COR-L47 (cell line): Measurements from ENCODE around the gene GABBR2.

Experiments used
- DNase-seq: peaks from one replicate; lab custom pipeline; 2025; lab: John Stamatoyannopoulos, UW

GABBR2 gene

GRCh38 chr9:98569491-98569890 lies 139.2 kb downstream of the GABBR2 start:
- no peak for DNase-seq

GRCh38 chr9:98568909-98569469 lies 139.7 kb downstream of the GABBR2 start:
- no peak for DNase-seq

DNA sequence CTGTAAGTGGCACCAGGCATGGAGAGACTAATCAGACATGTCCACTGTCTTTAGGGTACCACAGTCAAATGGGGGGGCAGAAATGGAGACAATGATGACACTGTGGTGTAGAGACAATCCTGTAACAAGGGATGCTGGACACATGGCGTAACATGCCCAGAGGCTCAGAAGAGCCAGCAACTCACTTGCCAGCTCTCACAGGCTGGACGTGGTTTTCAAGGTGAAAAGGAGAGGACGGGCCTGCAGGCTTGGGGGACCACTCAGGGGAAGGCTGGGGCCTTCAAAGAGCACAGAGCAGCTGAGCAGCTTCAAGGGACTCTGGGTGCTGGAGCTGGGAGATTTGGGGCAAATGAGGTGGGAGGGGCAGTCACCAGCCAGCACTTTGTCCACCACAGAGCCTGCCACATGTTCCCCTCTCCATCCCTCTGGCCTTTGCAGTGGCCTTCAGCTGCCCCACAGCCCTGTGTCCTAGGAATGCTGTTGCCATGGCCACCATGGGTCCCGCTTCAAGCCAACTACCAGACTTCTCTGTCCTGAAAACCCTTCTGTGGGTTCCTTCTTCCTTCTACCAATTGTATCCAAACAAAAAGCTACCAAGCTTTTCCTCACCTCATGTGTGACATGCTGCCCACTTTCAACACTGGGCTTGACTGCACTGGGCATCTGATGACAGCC lies 140.4 kb downstream of the GABBR2 start:
- DNase-seq: no peak

DNA sequence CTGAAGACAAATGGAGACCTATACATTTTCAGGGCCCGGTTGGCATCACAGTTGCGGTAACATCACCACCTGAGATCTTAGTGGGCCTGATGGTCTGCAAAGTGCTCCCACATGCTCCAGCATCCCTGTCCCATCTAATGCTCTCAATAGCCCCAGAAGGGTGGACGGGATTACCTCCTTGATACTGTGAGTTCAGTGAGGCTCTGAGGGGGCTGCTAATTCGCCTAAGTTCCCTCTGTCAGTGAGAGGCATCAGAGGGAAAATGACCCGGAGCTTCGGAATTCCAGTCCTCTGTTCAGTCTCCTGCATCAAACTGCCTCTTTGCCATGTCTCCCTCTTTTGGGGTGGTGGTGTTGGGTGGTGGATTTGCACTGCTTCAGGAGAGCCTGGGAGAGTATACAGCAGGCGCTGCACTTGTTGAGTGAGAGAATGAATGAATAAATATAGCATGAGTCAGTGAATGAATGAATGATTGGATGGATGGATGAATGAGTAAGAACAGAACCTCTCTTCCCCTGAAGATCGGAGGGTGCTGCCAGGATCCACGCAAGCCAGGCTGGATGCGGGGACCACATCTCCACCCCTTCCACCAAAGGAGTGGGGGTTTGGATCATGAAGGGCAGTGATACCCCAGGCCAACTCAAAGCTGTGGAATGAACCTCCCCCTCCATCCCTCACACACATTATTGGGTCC lies 141.0 kb downstream of the GABBR2 start:
- DNase-seq: no peak

DNA sequence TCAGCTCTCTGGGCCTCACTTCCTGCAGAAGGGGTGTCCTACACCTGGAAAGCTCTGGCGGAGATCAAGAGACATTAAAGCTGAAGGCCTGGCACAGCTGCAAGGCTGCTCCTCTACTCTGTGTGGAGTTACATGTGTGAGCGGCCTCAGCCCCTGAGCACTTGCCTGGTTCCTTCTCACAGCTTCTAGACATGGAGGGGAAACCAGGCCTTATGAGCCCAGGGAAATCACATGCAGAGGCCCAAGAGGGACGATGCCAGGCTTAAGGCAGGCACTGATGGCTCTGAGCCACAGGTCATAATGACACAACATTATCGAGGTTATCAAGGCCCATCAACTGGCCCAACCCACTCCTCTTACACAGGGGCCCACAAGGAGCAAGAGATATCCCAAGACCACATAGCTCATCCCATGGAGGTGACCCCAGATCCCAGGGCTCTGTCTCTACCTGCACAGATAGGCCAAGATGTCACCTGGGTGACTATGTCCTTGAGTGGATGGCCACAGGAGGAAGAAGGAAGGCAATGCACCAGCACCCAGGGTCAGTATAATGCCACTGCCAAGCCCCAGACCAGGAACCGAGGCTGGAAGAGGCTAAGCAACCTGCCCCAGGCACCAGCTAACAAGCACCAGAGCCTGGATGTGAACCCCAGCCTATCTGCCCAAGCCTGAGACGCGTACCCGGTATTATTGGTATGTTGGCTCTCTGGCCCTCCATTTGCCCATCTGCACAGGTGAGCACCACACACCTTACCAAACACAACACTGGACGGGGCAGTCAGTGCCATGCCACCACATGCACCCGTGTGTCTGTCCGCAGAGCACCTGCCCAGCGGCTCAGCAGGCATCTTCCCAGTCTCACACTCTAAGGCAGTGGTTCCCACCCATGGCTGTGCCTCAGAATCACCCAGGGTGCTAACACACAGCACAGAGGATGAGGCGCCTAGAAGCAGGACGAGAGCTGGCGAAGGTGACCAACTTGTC lies 143.3 kb downstream of the GABBR2 start:
- no peak for DNase-seq

- DNase-seq: no peak
These were observed 144.0 kb downstream of the GABBR2 start for GRCh38 chr9:98564714-98565113.

DNA sequence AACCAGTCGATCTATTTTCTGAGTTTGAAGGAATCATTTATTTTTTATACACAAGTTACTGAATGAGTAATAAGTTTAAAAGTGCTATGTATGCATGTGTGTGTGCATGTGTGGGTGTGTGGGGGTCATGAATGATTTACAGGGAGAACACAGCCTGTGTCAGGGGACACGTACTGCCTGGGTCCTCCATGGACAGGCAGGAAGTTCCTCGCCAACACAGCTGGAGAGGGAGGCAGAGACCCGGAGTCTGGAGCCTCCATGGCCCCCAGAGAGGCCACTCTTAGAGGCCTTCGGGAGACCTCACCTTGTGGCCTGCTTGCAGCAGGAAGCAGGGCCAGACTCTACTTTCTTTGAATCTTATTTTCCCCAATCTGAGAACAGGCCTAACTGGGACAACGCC lies 144.7 kb downstream of the GABBR2 start:
- DNase-seq: no peak

DNA sequence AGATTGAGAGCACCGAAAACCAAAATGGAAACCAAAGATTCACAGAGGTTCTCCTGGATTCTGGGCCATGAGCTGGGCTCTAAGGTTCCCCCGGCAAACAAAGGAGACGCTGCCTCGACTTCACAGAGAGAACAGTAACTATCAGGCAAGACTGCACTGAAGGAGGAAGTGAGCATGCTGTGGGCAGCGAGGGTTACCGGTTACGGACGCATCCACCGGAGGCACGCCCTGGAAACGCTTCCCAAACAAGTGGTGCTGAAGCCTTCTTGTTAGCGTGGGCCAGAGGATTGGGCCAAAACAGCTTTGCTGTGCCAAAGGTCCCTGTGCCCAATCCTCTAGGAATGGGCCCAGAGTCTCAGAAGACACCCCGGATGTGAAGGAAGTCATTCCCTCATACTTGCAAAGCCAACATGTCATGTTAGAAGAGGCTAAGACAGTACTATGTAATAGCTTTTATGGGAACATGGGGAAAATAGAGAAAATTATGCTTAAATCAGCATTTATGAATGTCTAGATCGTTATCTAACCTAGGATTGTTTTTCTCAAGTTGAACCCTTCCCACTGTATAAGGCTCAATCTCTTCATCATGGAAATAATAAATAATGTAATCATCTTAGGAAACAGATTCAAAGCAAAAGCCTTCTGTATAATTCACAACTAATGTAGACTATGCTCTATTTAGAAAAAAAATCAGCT lies 145.4 kb downstream of the GABBR2 start:
- no peak for DNase-seq

- DNase-seq: no peak
These were observed 149.2 kb downstream of the GABBR2 start for GRCh38 chr9:98559561-98559960.

- DNase-seq: no peak
These were observed 150.2 kb downstream of the GABBR2 start for GRCh38 chr9:98558575-98558974.

DNA sequence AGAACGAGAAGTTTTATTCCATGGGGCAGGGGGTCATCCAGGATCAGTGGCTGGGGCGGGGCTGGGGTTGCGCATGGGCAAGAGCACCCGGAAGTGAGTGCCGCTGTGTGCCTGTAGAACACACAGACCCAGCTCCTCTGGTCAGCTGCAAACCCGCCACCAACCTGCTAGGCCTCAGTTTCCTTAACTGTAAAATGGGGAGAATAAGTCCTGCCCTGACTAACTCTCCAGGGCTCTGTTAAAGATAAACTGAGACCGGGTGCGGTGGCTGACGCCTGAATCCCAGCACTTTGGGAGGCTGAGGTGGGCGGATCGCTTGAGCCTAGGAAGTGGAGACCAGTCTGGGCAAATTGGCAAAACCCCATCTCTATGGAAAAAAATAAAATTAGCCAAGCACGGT lies 152.2 kb downstream of the GABBR2 start:
- DNase-seq: no peak

GRCh38 chr9:98555651-98556465 lies 152.9 kb downstream of the GABBR2 start:
- no peak for DNase-seq

GRCh38 chr9:98554752-98555151 lies 154.0 kb downstream of the GABBR2 start:
- no peak for DNase-seq

GRCh38 chr9:98552331-98552730 lies 156.4 kb downstream of the GABBR2 start:
- DNase-seq: no peak

DNA sequence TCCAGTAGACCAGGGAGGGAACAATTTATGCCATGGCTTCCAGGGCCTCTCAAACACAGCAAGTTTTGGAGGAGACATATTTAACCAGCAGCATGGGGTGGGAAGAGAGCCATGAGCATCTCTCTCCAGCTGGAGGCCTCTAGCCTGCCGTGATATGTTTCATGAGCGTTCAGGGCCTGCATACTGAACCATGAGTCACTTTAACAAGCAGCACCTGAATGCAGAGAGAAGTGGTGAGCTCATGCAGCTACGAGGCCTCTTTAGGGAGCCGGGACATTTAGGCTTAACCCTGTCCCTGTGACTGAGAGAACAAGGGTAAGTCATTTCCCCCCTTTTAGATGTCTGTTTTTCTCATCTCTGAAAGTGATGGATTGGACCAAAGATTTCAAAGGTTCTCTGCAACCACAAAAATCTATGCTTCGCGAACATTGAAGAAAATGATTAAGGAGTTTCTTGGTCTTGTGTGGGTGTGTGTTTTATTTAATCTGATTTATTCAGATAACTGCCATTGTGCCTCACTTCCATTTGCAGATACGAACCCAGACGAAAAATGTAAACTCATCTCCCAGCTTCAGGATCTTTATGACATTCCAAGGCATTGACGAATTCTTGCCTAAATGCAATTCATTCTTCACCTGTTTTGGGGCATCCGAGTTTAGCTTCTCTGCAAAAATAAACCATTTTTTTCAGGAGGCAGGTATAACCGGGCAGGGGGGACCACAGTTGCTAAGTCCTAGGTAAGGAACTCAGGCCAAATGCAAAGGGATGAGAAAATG lies 157.0 kb downstream of the GABBR2 start:
- DNase-seq: no peak

DNA sequence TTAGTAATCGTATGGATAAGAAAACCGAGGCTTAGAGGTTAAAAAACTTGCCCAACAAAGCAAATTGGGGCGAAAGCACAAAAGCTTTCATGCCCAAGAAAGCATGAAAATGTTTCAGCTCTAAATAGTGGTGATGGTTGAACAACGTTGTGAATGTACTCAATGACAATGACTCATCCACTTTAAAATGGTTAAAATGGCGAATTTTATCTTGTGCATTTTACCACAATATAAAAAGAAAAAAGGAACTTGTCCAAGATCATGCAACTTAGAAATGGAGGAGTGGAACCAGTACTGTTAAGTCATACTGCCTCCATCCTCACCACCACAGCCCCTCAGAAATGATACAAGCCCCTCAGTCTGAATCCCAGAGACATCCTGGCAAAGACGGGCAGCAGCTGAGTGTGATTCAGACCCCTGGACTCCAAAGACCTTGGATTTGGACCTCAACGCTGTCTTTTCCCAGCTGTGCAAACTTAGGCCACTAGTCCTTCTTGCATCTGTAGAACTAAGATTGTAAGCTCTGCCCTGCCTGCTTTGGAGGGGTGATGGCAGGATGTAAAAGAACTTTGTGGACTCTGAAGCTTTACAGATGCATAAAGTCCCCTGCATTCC lies 158.4 kb downstream of the GABBR2 start:
- no peak for DNase-seq

GRCh38 chr9:98549401-98549800 lies 159.3 kb downstream of the GABBR2 start:
- no peak for DNase-seq

DNA sequence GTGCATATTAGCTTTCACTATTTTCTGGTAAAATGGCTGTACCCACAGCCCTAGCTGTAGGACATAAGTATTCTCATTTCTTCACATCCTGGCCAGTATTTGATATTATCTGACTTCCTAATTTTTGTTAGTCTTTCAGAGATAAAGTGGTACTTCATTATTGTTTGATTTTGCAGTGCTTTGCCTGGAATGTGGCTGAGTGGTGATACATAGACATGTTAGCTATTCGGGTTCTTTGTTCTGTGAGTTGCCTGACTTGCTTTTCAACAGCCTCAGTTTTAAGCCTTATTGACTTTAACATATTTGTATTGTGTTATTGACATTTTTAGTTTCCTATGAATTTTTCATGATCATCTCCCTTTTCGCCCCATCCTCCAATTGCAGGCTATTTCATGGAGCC lies 161.1 kb downstream of the GABBR2 start:
- DNase-seq: no peak

- no peak for DNase-seq
These were observed 163.7 kb downstream of the GABBR2 start for GRCh38 chr9:98545021-98545420.
